ENCODE data around the gene PCLO.

PCLO gene

DNA sequence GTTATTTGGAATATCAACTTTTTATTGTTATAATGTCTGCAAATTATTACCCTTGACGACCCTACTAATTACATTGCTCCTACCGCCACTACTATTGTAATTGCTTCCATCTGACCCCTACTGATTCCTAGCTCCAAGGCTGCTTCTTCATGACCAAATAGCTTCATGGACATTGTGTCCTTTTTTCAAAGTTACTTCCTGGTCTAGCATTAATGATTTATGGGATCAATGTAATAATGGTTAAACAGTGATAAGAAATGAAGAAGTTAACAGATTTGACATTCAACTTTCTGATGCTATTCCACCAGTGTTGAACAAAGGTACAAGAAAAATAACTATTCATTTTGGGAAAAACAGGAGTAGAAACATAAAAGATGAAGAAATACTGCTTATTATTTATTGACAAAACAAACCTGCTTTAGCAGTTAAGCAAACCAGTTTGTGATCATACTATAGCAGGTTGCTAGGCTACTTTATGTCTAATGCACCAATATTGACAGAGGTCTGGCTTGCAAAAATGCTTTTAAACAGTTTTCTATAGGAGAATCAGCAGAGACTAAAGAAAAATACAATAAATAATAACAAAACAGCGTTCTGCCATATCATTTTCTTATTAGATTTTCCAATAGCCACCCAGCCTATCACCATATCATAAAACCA is 125.8 kb downstream of the PCLO start:
- no peak for DNase-seq

GRCh38 chr7:83036130-83036529 is 126.6 kb downstream of the PCLO start:
- DNase-seq, result no peak

- no peak for DNase-seq
These were observed 130.5 kb downstream of the PCLO start for GRCh38 chr7:83032195-83032594.

DNA sequence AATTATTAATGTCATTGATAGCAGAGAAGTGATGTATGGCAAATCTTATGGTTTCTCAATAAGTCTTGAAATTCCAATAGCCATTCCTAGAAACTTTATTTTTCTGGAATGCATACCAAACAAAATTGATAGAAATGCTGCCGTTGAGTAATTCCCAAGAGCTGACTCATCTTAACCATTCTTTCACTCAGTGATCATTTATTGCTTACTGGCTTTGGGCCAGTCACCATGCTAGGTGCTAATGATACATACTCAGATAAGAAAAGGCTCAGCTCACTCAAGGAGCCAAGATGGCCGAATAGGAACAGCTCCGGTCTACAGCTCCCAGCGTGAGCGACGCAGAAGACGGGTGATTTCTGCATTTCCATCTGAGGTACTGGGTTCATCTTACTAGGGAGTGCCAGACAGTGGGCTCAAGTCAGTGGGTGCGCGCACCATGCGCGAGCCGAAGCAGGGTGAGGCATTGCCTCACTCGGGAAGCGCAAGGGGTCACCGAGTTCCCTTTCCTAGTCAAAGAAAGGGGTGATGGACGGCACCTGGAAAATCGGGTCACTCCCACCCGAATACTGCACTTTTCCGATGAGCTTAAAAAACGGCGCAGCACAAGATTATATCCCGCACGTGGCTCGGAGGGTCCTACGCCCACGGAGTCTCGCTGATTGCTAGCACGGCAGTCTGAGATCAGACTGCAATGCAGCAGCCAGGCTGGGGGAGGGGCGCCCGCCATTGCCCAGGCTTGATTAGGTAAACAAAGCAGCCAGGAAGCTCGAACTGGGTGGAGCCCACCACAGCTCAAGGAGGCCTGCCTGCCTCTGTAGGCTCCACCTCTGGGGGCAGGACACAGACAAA is 138.6 kb downstream of the PCLO start:
- peak; percentile 54 for DNase-seq

GRCh38 chr7:83021032-83021431 is 141.7 kb downstream of the PCLO start:
- DNase-seq, result no peak

DNA sequence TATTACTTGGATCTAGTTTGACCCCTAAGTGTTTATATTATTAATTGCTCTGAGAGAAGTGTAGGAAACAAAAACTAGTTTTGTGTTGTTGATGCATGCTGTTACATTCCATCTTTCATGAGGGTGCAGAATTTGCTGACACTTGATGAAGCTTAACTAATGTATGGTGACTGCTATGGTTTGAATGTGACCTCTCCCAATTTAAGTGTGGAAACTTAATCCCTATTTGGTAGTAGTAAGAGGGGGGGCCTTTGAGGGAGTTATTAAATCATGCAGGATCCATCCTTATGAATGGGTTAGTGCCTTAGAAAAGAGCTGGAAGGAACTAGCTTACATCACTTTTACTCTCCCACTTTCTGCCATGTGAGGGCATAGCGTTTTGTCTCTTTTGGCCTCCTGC is 142.5 kb downstream of the PCLO start:
- DNase-seq, result no peak

GRCh38 chr7:83015916-83016315 is 146.8 kb downstream of the PCLO start:
- DNase-seq, result no peak

- no peak for DNase-seq
These were observed 148.1 kb downstream of the PCLO start for GRCh38 chr7:83014546-83014945.

DNA sequence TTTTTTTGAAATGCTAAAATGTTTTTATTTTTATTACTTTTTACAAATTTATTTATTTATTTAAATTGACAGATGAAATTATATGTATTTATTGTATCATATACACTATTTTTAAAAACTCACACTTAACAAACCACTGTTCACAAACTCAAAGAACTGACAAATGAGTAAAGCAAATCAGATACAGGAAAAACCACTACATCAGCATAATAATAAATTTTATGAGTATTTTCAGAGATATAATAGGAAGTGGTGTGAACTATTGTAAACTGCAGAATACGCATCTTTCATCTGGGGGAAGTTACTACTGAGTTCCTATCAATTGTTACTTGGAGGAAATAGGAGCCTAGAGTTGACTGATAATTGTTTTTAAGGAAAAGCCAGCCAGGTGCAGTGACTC is 150.7 kb downstream of the PCLO start:
- DNase-seq, result no peak

GRCh38 chr7:83005410-83005809 is 157.3 kb downstream of the PCLO start:
- DNase-seq, result no peak

DNA sequence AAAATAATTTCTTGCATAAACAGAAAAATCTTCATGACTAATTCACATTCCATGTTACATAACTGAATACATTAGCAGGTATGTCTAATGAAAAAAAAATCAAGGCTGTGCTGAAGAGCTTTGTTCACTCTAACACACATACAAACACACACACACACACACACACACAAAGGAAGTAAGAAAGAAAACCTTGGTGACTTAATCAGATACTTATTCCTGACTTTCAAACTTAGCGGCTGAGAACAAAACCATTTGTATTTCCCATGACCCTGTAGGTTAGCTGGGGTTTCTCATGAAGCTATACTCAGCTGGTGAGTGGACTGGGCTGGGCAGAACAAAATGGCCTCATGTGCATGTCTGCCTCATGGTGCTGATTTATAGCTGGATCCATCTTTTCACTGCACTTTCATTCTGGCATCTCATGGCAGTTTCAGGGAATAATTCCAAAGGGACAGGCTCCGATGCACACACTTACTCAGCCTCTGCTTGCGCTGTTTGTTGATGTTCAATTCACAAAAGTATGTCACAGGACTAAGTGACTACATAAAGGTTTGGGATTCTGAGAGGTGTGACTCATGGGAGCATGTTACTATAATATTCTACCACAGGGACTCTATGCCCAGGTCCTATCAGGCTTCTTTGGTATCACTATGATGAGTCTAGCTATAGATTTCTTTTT is 161.2 kb downstream of the PCLO start:
- peak; percentile 59 for DNase-seq

DNA sequence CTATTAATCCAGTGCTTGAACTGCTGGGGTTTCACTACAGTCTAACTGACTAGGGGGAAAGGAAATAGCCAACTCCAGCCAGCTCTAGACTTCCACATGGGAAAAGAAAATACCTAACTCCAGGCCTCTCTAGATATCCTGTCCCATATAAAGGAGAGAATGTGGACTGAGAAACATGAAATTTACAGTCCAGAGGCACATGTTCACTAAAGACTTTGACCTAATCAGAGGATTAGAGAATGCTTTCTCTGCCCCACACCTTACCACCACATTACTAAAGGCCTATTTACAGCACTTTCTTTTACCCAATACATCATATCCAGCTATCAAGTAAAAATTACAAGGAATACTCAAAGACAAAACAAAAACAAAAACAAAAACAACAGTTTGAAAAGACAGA is 164.2 kb downstream of the PCLO start:
- DNase-seq, result no peak

- no peak for DNase-seq
These were observed 177.4 kb downstream of the PCLO start for GRCh38 chr7:82985144-82985802.

DNA sequence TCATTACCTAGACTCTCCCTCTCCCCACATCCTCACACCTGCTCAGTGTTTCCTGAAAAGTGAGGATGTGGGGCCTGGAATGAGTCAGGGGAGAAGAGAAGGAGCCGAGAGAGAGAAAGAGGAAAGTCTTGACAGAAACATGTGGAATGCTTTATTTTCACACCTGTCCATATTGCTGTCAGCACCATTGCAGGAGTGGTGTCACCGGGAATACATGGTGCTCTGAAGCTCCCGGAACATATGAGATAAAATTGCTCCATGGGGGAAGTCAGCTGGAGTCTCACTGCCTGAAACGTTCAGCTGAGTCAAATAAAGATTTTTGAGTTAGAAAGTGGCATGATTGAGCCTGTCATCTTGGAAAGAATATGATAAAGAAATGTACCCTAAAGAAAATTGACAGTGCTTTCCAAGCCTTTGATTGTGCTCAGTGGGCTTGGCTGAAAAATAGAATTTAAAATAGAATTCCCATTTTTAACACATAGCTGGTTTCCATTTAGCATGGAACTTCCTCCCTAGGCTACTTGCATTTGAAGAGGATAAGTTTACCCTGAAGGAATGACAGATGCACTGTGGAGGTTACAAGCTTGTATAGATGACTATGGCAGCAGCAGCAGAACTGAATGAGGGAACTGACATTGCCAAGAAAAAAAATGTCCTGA is 182.4 kb downstream of the PCLO start:
- DNase-seq, result no peak

- DNase-seq, result no peak
These were observed 186.7 kb downstream of the PCLO start for GRCh38 chr7:82975811-82976468.

GRCh38 chr7:82972135-82972534 is 190.5 kb downstream of the PCLO start:
- no peak for DNase-seq

- DNase-seq, result no peak
These were observed 197.3 kb downstream of the PCLO start for GRCh38 chr7:82965088-82966036.

DNA sequence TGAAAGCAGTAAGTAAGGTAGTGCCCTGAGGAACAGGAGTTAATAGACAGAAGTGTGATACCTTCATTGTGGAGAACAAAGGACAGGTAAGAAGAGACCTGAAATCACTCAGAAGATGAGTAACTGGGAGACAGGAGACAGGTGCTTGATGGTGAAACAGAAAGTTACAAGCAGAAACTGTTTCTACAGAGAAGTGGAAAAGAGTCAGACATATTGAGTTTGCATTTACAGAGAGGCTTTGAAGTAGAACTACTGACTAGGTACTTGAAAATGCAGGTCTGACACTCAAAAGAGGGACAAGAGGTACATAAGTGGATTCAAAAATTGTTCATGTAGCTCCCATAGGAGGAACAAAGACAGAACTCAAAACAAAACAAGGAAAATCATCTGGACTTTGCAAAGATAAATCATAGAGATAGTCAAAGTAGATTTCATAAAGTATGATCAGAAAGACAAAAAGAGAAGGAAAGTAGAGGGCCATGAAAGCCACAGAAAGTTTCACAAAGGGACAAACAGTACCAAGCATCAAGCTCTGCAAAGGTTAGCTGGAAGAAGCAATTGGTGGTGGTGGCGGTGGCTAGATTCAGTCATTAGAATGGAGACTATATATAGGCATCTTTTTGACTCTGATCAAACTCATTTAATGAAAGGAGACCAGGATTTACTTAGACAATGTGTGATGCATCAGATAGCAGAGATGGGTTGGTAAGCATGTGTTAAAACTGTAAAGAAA is 198.4 kb downstream of the PCLO start:
- DNase-seq, result no peak

- no peak for DNase-seq
These were observed 201.4 kb downstream of the PCLO start for GRCh38 chr7:82961240-82961639.

DNA sequence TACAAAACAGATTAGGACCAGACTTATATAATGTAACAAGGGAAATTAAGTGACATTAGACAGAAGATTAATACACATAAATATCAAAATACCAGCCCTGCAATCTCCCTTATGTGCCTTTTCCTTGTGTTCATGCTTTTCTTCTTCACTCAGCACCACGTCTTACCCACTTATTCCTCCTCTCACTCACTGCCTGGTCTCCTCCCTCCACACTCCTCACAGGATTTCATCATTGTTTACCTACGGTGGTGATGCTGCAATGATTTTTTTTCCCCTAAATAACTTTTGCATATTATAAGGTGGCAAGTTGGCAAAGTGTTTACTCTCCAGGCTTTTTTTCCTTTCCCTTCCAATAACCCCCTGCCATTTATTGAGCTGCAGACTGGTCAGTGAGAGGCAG is 203.2 kb downstream of the PCLO start:
- no peak for DNase-seq
